B cell (primary cell): ENCODE results near the gene SMC4. TPM values are rescaled to one million over a fixed set of nuclear protein-coding genes. Genes with fewer than 3 reads are reported as not detected.

Experiments
- ATAC-seq: fragments of 200-7000 bp; cut with Tn5 transposase; one replicate; pipeline ENCODE4 v1.10.0; 2021; ENCODE audit warnings: low read depth, mild to moderate bottlenecking, moderate number of reproducible peaks, moderate library complexity
- CTCF ChIA-PET: fragments of 350-600 bp; sonication (Branson Sonifier 250); formaldehyde crosslinking; loops from one replicate; lab custom pipeline; 2021; ENCODE audit warnings: antibody characterized with exemption, inconsistent platforms; lab: Charles Lee
- POLR2A ChIA-PET: fragments of 350-600 bp; sonication (Branson Sonifier 250); formaldehyde crosslinking; loops from one replicate; lab custom pipeline; 2021; ENCODE audit warnings: antibody characterized with exemption; lab: Charles Lee
- DNase-seq: peaks from one replicate; pipeline ENCODE4 v3.0.0; 2013
- H2AFZ ChIP-seq: 2 replicates; pipeline ENCODE4 v1.6.1; 2012; ENCODE audit warnings: mild to moderate bottlenecking, low read depth, low read length; ENCODE audit not compliant: insufficient read depth, poor library complexity, severe bottlenecking
- H3K27ac ChIP-seq, 2 donors: 1 replicate in 1 of 2; 2 replicates in 1 of 2; pipeline ENCODE4 v1.5.1; 2012 to 2013; ENCODE audit warnings: low read length in 2 of 2, mild to moderate bottlenecking in 2 of 2, moderate library complexity in 1 of 2
- H3K27me3 ChIP-seq, 4 experiments: fragments of 200-600 bp in 1 of 4; sonication (generic) in 1 of 4; replicated peaks in 1 of 4; 1 replicate in 2 of 4; 2 replicates in 2 of 4; pipeline versions ENCODE4 v1.6.1 to v1.7.0; 2013 to 2016; ENCODE audit warnings: low read length in 3 of 4, mild to moderate bottlenecking in 2 of 4, mixed read lengths in 1 of 4, moderate library complexity in 1 of 4; ENCODE audit not compliant: insufficient read depth in 4 of 4, control insufficient read depth in 3 of 4; ENCODE audit errors: control extremely low read depth in 1 of 4
- H3K36me3 ChIP-seq, 2 experiments: replicated peaks in 1 of 2; 1 replicate in 1 of 2; 2 replicates in 1 of 2; pipeline versions ENCODE4 v1.6.1 to v1.7.1; 2013; ENCODE audit warnings: low read length in 1 of 2; ENCODE audit not compliant: insufficient read depth in 2 of 2, control insufficient read depth in 1 of 2; ENCODE audit errors: control extremely low read depth in 1 of 2, extremely low read depth in 1 of 2
- H3K4me1 ChIP-seq, 2 donors: fragments of 200-600 bp in 1 of 2; sonication (generic) in 1 of 2; 1 replicate in 1 of 2; 2 replicates in 1 of 2; pipeline versions ENCODE4 v1.5.1 to v1.6.1; 2013 to 2017; ENCODE audit warnings: low read length in 2 of 2; ENCODE audit not compliant: control insufficient read depth in 2 of 2, insufficient read depth in 2 of 2
- H3K4me2 ChIP-seq: replicated peaks from 2 replicates; pipeline ENCODE3; 2012; ENCODE audit warnings: mild to moderate bottlenecking, low read depth, low read length; ENCODE audit not compliant: poor library complexity, severe bottlenecking
- H3K4me3 ChIP-seq, 5 experiments: fragments of 200-600 bp in 1 of 5; sonication (generic) in 1 of 5; 1 replicate in 3 of 5; 2 replicates in 2 of 5; pipeline versions ENCODE4 v1.5.1 to v1.7.0; 2011 to 2016; ENCODE audit warnings: low read length in 4 of 5, mild to moderate bottlenecking in 4 of 5, low read depth in 2 of 5, control low read depth in 1 of 5, moderate library complexity in 1 of 5; ENCODE audit not compliant: insufficient read depth in 1 of 5; ENCODE audit errors: control extremely low read depth in 1 of 5, extremely low read depth in 1 of 5
- H3K79me2 ChIP-seq: fragments of 200-600 bp; sonication (generic); one replicate; pipeline ENCODE4 v1.6.0; 2016; ENCODE audit warnings: low read length; ENCODE audit not compliant: control insufficient read depth, insufficient read depth
- H3K9ac ChIP-seq: fragments of 200-600 bp; sonication (generic); 2 replicates; pipeline ENCODE4 v1.6.1; 2017; ENCODE audit warnings: mild to moderate bottlenecking, low read length, moderate library complexity
- H3K9me3 ChIP-seq, 3 donors: one replicate each; pipeline versions ENCODE4 v1.6.1 to v1.7.1; 2013; ENCODE audit warnings: low read length in 2 of 3; ENCODE audit not compliant: control insufficient read depth in 2 of 3, insufficient read depth in 1 of 3; ENCODE audit errors: control extremely low read depth in 1 of 3
- H4K20me1 ChIP-seq: 2 replicates; pipeline ENCODE4 v1.6.0; 2012; ENCODE audit warnings: mild to moderate bottlenecking, low read length; ENCODE audit not compliant: insufficient read depth, control insufficient read depth, poor library complexity, severe bottlenecking
- H3K27ac Mint-ChIP-seq: one replicate; pipeline ENCODE4 v1.8.0; 2021; ENCODE audit warnings: mixed read lengths
- H3K27me3 Mint-ChIP-seq: one replicate; pipeline ENCODE4 v1.8.0; 2021; ENCODE audit warnings: mixed read lengths
- H3K4me1 Mint-ChIP-seq: one replicate; pipeline ENCODE4 v1.8.0; 2021; ENCODE audit warnings: mixed read lengths
- H3K4me3 Mint-ChIP-seq: one replicate; pipeline ENCODE4 v1.8.0; 2021; ENCODE audit warnings: mixed read lengths
- H3K9me3 Mint-ChIP-seq: one replicate; pipeline ENCODE4 v1.8.0; 2022; ENCODE audit warnings: mixed read lengths; ENCODE audit not compliant: insufficient read depth
- EZH2 ChIP-seq: IDR thresholded peaks from 2 replicates; pipeline ENCODE4 v1.6.1; 2012; ENCODE audit warnings: borderline replicate concordance, low read depth, mild to moderate bottlenecking, moderate library complexity, low read length; ENCODE audit not compliant: insufficient read depth, poor library complexity, severe bottlenecking
- WGBS: methylation state at CpG from one replicate; pipeline ENCODE4 v1.1.5; 2013; ENCODE audit warnings: missing lambda C conversion rate; ENCODE audit not compliant: insufficient coverage; 5-methylcytosine and 5-hydroxymethylcytosine counted together
- intact Hi-C: fragments of 100-400 bp; cut with micrococcal nuclease; formaldehyde crosslinking; loops from one replicate; pipeline ENCODE4 v1.10.0; 2022
- polyA plus RNA-seq: library from polyadenylated mRNA; depleted of rRNA; stranded (reverse); fragments of >200 nt; gene quantifications from 2 replicates; pipeline ENCODE4 v1.2.3, GENCODE V29; 2012
- total RNA-seq, 2 donors: library from RNA; stranded (reverse); fragments of 120-200 nt in 1 of 2; gene quantifications; 1 replicate in 1 of 2; 2 replicates in 1 of 2; pipeline versions ENCODE4 v1.2.3 to v1.2.4, GENCODE V29; 2013 to 2022
- TF ChIP-seq, protein P1 (sequence below): fragments of 200-600 bp; IDR thresholded peaks from one replicate; pipeline ENCODE4 v1.8.0; 2022; ENCODE audit warnings: antibody characterized with exemption, mild to moderate bottlenecking

The SMC4 gene
- total and polyA plus RNA-seq, 2 donors (not counting 1 experiment from before 2014, with no cell fraction given), result 12.4 to 55.1 TPM

DNA sequence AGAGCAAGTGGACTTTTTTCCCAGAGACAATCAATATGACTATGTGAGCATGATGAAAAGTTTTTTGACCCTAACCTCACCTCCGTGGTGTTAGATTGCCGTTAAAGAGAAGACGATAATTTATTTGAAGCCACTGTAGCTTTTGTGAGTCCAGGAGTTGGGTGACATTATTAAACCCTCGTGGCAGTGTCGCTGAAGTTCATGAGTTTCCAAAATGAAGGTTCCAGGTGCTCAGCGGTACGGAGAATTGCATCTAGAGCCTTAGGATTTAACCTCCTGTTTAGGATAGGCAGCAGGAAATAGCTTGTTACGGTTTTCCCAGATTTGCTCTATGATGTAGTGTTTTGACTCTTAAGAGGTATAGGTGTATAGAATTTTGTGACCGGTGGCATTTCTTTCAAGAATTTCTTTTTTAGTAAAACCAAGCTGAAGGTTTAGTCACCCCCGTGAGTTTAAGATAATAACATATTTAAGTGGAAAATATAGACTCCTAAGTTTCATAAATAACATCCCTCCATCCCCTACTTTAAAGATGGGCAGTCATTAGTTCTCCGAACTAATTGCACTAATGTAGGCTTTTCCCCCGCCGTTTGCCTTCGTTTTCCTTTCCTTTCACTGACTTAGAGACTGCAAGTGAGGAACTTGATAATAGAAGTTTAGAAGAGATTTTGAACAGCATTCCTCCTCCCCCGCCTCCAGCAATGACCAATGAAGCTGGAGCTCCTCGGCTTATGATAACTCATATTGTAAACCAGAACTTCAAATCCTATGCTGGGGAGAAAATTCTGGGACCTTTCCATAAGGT, 2.0 kb downstream of the SMC4 start:
- H3K79me2 ChIP-seq, result peaks cover 83% of the 10 kb centered on the region
- Mint-ChIP-seq H3K9me3 (no peaks in the 10 kb centered on the region), H3K27ac (peak overlapping the region; percentile 69), H3K27me3 (no peaks in the 10 kb centered on the region), H3K4me1 (peaks cover 43% of the 10 kb centered on the region), H3K4me3 (peak overlapping the region; percentile 98)
- H3K27me3 ChIP-seq, result peaks cover 0 to 25% (median 7%) of the 10 kb centered on the region in 4 experiments
- H3K4me1 ChIP-seq, result peaks cover 26 to 45% of the 10 kb centered on the region in 2 donors
- no peaks in the 10 kb centered on the region for H3K36me3 ChIP-seq
- H3K4me2 ChIP-seq, result peak overlapping the region; percentile 93
- 0% methylated on average over 5 of the region's 16 CpGs for WGBS
- peak; percentile 30 for TF ChIP-seq EZH2
- TF ChIP-seq, protein P1, sequence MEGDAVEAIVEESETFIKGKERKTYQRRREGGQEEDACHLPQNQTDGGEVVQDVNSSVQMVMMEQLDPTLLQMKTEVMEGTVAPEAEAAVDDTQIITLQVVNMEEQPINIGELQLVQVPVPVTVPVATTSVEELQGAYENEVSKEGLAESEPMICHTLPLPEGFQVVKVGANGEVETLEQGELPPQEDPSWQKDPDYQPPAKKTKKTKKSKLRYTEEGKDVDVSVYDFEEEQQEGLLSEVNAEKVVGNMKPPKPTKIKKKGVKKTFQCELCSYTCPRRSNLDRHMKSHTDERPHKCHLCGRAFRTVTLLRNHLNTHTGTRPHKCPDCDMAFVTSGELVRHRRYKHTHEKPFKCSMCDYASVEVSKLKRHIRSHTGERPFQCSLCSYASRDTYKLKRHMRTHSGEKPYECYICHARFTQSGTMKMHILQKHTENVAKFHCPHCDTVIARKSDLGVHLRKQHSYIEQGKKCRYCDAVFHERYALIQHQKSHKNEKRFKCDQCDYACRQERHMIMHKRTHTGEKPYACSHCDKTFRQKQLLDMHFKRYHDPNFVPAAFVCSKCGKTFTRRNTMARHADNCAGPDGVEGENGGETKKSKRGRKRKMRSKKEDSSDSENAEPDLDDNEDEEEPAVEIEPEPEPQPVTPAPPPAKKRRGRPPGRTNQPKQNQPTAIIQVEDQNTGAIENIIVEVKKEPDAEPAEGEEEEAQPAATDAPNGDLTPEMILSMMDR, result no peak
- H2AFZ ChIP-seq, result peak overlapping the region; percentile 93
- peaks cover 33% of the 10 kb centered on the region for H4K20me1 ChIP-seq
- DNase-seq (peak; percentile 46), ATAC-seq (no peak)
- H3K9me3 ChIP-seq, result no peaks in the 10 kb centered on the region
- peak overlapping the region in 1 of 2 donors; percentile 97 for H3K27ac ChIP-seq
- POLR2A ChIA-PET, result no interaction called here
- intact Hi-C loops, result loop anchor here (10.0 kb wide), 1 partner anchor 177 kb away; the partner anchor contains the start of gene C3orf80
- H3K4me3 ChIP-seq, result peak overlapping the region; percentile 69 to 86 (median 76)
- peak overlapping the region; percentile 89 for H3K9ac ChIP-seq
- CTCF ChIA-PET, result interaction anchor here (0.5 to 0.9 kb wide), 3 partner anchors 395 to 478 kb away, joined by 3 to 4 read pairs (median 3); no protein-coding TSS in a partner anchor
